Naive thymus-derived CD4-positive, alpha-beta T cell (primary cell): ENCODE measurements around the gene SLC26A8. TPM values are rescaled to one million over a fixed set of nuclear protein-coding genes. Genes with fewer than 3 reads are reported as not detected.
"Not testable (repeated sequence)": the region's sequence is repeated elsewhere in the genome, so short reads cannot be mapped to it uniquely, and the experiment has no call there.

Experiments
- ATAC-seq: fragments of 150-1000 bp; cut with Tn5 transposase; 2 replicates; pipeline ENCODE4 v1.10.0; 2021; ENCODE audit warnings: mild to moderate bottlenecking, moderate library complexity
- CTCF ChIA-PET: fragments of 350-600 bp; sonication (Branson Sonifier 250); formaldehyde crosslinking; loops from one replicate; lab custom pipeline; 2021; ENCODE audit warnings: antibody characterized with exemption; lab: Charles Lee
- POLR2A ChIA-PET: fragments of 350-600 bp; sonication (Branson Sonifier 250); formaldehyde crosslinking; loops from one replicate; lab custom pipeline; 2021; ENCODE audit warnings: antibody characterized with exemption, inconsistent platforms; lab: Charles Lee
- DNase-seq, 9 donors: peaks; one replicate each; pipeline versions ENCODE4 v3.0.0 to v3.0.0-alpha.2; 2020 to 2022; ENCODE audit warnings: mixed read lengths in 1 of 9
- H3K27ac ChIP-seq: one replicate; pipeline ENCODE4 v1.7.0; 2013; ENCODE audit warnings: mild to moderate bottlenecking, low read depth, low read length, moderate library complexity
- H3K27me3 ChIP-seq, 2 donors: one replicate each; pipeline ENCODE4 v1.7.0; 2013; ENCODE audit warnings: low read length in 2 of 2, mild to moderate bottlenecking in 2 of 2, moderate library complexity in 2 of 2; ENCODE audit not compliant: control insufficient read depth in 2 of 2, insufficient read depth in 2 of 2
- H3K36me3 ChIP-seq, 3 experiments: 1 replicate in 2 of 3; 2 replicates in 1 of 3; pipeline ENCODE4 v1.7.0; 2013; ENCODE audit warnings: low read length in 3 of 3, mild to moderate bottlenecking in 3 of 3, moderate library complexity in 1 of 3; ENCODE audit not compliant: insufficient read depth in 3 of 3, control insufficient read depth in 2 of 3
- H3K4me1 ChIP-seq, 2 donors: one replicate each; pipeline ENCODE4 v1.7.0; 2013; ENCODE audit warnings: low read length in 2 of 2, mild to moderate bottlenecking in 2 of 2, moderate library complexity in 1 of 2; ENCODE audit not compliant: control insufficient read depth in 2 of 2, insufficient read depth in 2 of 2
- H3K4me3 ChIP-seq: 2 replicates; pipeline ENCODE4 v1.7.0; 2013; ENCODE audit warnings: mild to moderate bottlenecking, low read length
- H3K9me3 ChIP-seq, 3 experiments: 1 replicate in 2 of 3; 2 replicates in 1 of 3; pipeline ENCODE4 v1.7.0; 2013; ENCODE audit warnings: low read length in 3 of 3; ENCODE audit not compliant: control insufficient read depth in 2 of 3
- H3K27ac Mint-ChIP-seq, 9 donors: one replicate each; pipeline ENCODE4 v1.8.0; 2020 to 2022; ENCODE audit warnings: mixed read lengths in 9 of 9, mild to moderate bottlenecking in 8 of 9, moderate library complexity in 5 of 9, inconsistent platforms in 2 of 9
- H3K27me3 Mint-ChIP-seq, 5 donors: one replicate each; pipeline ENCODE4 v1.8.0; 2021 to 2022; ENCODE audit warnings: mixed read lengths in 5 of 5, mild to moderate bottlenecking in 1 of 5
- H3K36me3 Mint-ChIP-seq, 5 donors: one replicate each; pipeline ENCODE4 v1.8.0; 2020 to 2022; ENCODE audit warnings: mixed read lengths in 5 of 5, mild to moderate bottlenecking in 3 of 5, inconsistent platforms in 1 of 5
- H3K4me1 Mint-ChIP-seq, 7 donors: one replicate each; pipeline ENCODE4 v1.8.0; 2020 to 2022; ENCODE audit warnings: mixed read lengths in 7 of 7, mild to moderate bottlenecking in 3 of 7, inconsistent platforms in 1 of 7
- H3K4me3 Mint-ChIP-seq, 10 donors: one replicate each; pipeline ENCODE4 v1.8.0; 2020 to 2022; ENCODE audit warnings: mild to moderate bottlenecking in 10 of 10, mixed read lengths in 10 of 10, moderate library complexity in 6 of 10, inconsistent platforms in 2 of 10
- H3K9me3 Mint-ChIP-seq, 11 donors: one replicate each; pipeline ENCODE4 v1.8.0; 2020 to 2022; ENCODE audit warnings: mixed read lengths in 11 of 11, mild to moderate bottlenecking in 4 of 11, inconsistent platforms in 1 of 11, moderate library complexity in 1 of 11
- intact Hi-C, 2 donors: fragments of 100-400 bp; cut with micrococcal nuclease; formaldehyde crosslinking; loops; one replicate each; pipeline ENCODE4 v1.15.1; 2023
- polyA plus RNA-seq, 2 donors: library from polyadenylated mRNA; unstranded; fragments of 300-500 nt; fragmentation: Illumina TruSeq; gene quantifications; one replicate each; pipeline ENCODE4 v1.2.3, GENCODE V29; 2021
- total RNA-seq, 6 experiments: library from RNA in 5 of 6; stranded (reverse) in 5 of 6; gene quantifications; 1 replicate in 5 of 6; 2 replicates in 1 of 6; pipeline ENCODE4 v1.2.3 and lab custom pipeline; 2021 to 2026

SLC26A8 gene
- total and polyA plus RNA-seq, 7 experiments from 2014 or later: 0.27 to 0.66 TPM; not detected in 5

GRCh38 chr6:35914536-35914935, 109.9 kb downstream of the SLC26A8 start:
- peaks cover 0 to 17% (median 6%) of the 10 kb centered on the region in 11 donors for H3K9me3 Mint-ChIP-seq
- peaks cover 5 to 48% (median 40%) of the 10 kb centered on the region in 5 donors for H3K36me3 Mint-ChIP-seq
- peaks cover 12 to 18% of the 10 kb centered on the region in 2 donors for H3K4me1 ChIP-seq
- no peak for ATAC-seq
- H3K27ac ChIP-seq: no peak overlapping the region
- no peak for DNase-seq
- CTCF ChIA-PET: no interaction called here
- POLR2A ChIA-PET: no interaction called here
- peaks cover 0 to 22% (median 0%) of the 10 kb centered on the region in 3 experiments for H3K36me3 ChIP-seq
- intact Hi-C loops: no loop called here
- H3K27me3 ChIP-seq: no peaks in the 10 kb centered on the region
- peaks cover 0 to 7% (median 0%) of the 10 kb centered on the region in 3 experiments for H3K9me3 ChIP-seq
- H3K4me3 ChIP-seq: no peak overlapping the region
- no peak overlapping the region for H3K4me3 Mint-ChIP-seq
- peaks cover 14 to 33% (median 30%) of the 10 kb centered on the region in 7 donors for H3K4me1 Mint-ChIP-seq
- H3K27me3 Mint-ChIP-seq: no peaks in the 10 kb centered on the region
- peak overlapping the region in 1 of 9 donors; percentile 38 for H3K27ac Mint-ChIP-seq

GRCh38 chr6:35911871-35912653, 112.4 kb downstream of the SLC26A8 start:
- Histone ChIP-seq H3K27me3 (no peaks in the 10 kb centered on the region), H3K4me1 (peaks cover 0 to 2% of the 10 kb centered on the region in 2 donors), H3K4me3 (no peak overlapping the region), H3K27ac (no peak overlapping the region), H3K36me3 (peaks cover 0 to 22% (median 0%) of the 10 kb centered on the region in 3 experiments), H3K9me3 (peaks cover 0 to 18% (median 0%) of the 10 kb centered on the region in 3 experiments)
- Mint-ChIP-seq H3K9me3 (peaks cover 5 to 35% (median 16%) of the 10 kb centered on the region in 11 donors), H3K4me3 (no peak overlapping the region), H3K4me1 (peaks cover 6 to 18% (median 9%) of the 10 kb centered on the region in 7 donors), H3K27me3 (no peaks in the 10 kb centered on the region), H3K36me3 (peaks cover 14 to 64% (median 60%) of the 10 kb centered on the region in 5 donors), H3K27ac (no peak overlapping the region)
- intact Hi-C loops: no loop called here
- POLR2A ChIA-PET: interaction anchor here (0.5 to 0.6 kb wide), 2 partner anchors 17 to 687 kb away, joined by 3 to 5 read pairs; no protein-coding TSS in a partner anchor
- ATAC-seq: no peak
- CTCF ChIA-PET: no interaction called here
- no peak for DNase-seq

GRCh38 chr6:35909571-35909970, 114.9 kb downstream of the SLC26A8 start:
- CTCF ChIA-PET: not testable (repeated sequence)

GRCh38 chr6:35908753-35909401, 115.6 kb downstream of the SLC26A8 start:
- H3K27me3 ChIP-seq, H3K27ac Mint-ChIP-seq, POLR2A ChIA-PET, intact Hi-C loops, H3K4me1 ChIP-seq, CTCF ChIA-PET, H3K27ac ChIP-seq, H3K4me3 ChIP-seq, H3K4me3 Mint-ChIP-seq, ATAC-seq, H3K27me3 Mint-ChIP-seq, DNase-seq: not testable (repeated sequence)
- Mint-ChIP-seq H3K4me1 (peaks cover 9 to 25% (median 14%) of the 10 kb centered on the region in 7 donors), H3K9me3 (peaks cover 5 to 35% (median 16%) of the 10 kb centered on the region in 11 donors), H3K36me3 (peaks cover 23 to 67% (median 54%) of the 10 kb centered on the region in 5 donors)
- peaks cover 0 to 28% (median 0%) of the 10 kb centered on the region in 3 experiments for H3K36me3 ChIP-seq
- peaks cover 0 to 18% (median 0%) of the 10 kb centered on the region in 3 experiments for H3K9me3 ChIP-seq

More at GRCh38 chr6:35909571-35909970, 114.9 kb downstream of the SLC26A8 start:
- H3K27me3 Mint-ChIP-seq, H3K4me3 Mint-ChIP-seq, DNase-seq, H3K4me1 ChIP-seq, ATAC-seq, POLR2A ChIA-PET, H3K27ac Mint-ChIP-seq, H3K4me3 ChIP-seq, intact Hi-C loops, H3K27ac ChIP-seq, H3K27me3 ChIP-seq: not testable (repeated sequence)
- H3K36me3 ChIP-seq: peaks cover 0 to 22% (median 0%) of the 10 kb centered on the region in 3 experiments
- peaks cover 0 to 18% (median 0%) of the 10 kb centered on the region in 3 experiments for H3K9me3 ChIP-seq
- Mint-ChIP-seq H3K9me3 (peaks cover 5 to 35% (median 16%) of the 10 kb centered on the region in 11 donors), H3K4me1 (peaks cover 9 to 25% (median 17%) of the 10 kb centered on the region in 7 donors), H3K36me3 (peaks cover 19 to 65% (median 60%) of the 10 kb centered on the region in 5 donors)

- Mint-ChIP-seq H3K27ac (no peak overlapping the region), H3K4me1 (peaks cover 9 to 25% (median 14%) of the 10 kb centered on the region in 7 donors), H3K9me3 (peaks cover 5 to 35% (median 16%) of the 10 kb centered on the region in 11 donors), H3K27me3 (no peaks in the 10 kb centered on the region), H3K36me3 (peaks cover 23 to 60% (median 48%) of the 10 kb centered on the region in 5 donors), H3K4me3 (no peak overlapping the region)
- Histone ChIP-seq H3K4me1 (no peaks in the 10 kb centered on the region), H3K9me3 (peaks cover 0 to 18% (median 0%) of the 10 kb centered on the region in 3 experiments), H3K27ac (no peak overlapping the region), H3K27me3 (no peaks in the 10 kb centered on the region), H3K36me3 (peaks cover 0 to 32% (median 0%) of the 10 kb centered on the region in 3 experiments), H3K4me3 (no peak overlapping the region)
- CTCF ChIA-PET: no interaction called here
- intact Hi-C loops: no loop called here
- POLR2A ChIA-PET: interaction anchor here (1.0 kb wide), 1 partner anchor 9 kb away, joined by 4 read pairs; no protein-coding TSS in a partner anchor
- DNase-seq: no peak
- ATAC-seq: no peak
Measured at GRCh38 chr6:35907750-35908149, 116.7 kb downstream of the SLC26A8 start.

GRCh38 chr6:35906499-35906846, 118.0 kb downstream of the SLC26A8 start:
- intact Hi-C loops: no loop called here
- Histone ChIP-seq H3K36me3 (peaks cover 0 to 22% (median 0%) of the 10 kb centered on the region in 3 experiments), H3K9me3 (peaks cover 0 to 18% (median 0%) of the 10 kb centered on the region in 3 experiments), H3K27ac (no peak overlapping the region), H3K27me3 (no peaks in the 10 kb centered on the region), H3K4me3 (no peak overlapping the region), H3K4me1 (no peaks in the 10 kb centered on the region)
- H3K9me3 Mint-ChIP-seq: peaks cover 5 to 35% (median 15%) of the 10 kb centered on the region in 11 donors
- no peak overlapping the region for H3K4me3 Mint-ChIP-seq
- ATAC-seq: no peak
- H3K27me3 Mint-ChIP-seq: no peaks in the 10 kb centered on the region
- peaks cover 23 to 49% (median 41%) of the 10 kb centered on the region in 5 donors for H3K36me3 Mint-ChIP-seq
- no peak overlapping the region for H3K27ac Mint-ChIP-seq
- peaks cover 7 to 25% (median 14%) of the 10 kb centered on the region in 7 donors for H3K4me1 Mint-ChIP-seq
- ChIA-PET POLR2A (no interaction called here), CTCF (no interaction called here)
- no peak for DNase-seq
